Ammon's horn (tissue), 1 donor: ENCODE data around the gene CELSR1.

ENCODE experiments used
- DNase-seq: peaks from one replicate; pipeline ENCODE4 v3.0.0-alpha.2; 2016; ENCODE audit warnings: low spot score

CELSR1 gene

GRCh38 chr22:46394622-46395021 lies 142.8 kb downstream of the CELSR1 start:
- DNase-seq, result no peak

GRCh38 chr22:46393873-46394272 lies 143.5 kb downstream of the CELSR1 start:
- DNase-seq, result no peak

GRCh38 chr22:46392137-46392844 lies 145.1 kb downstream of the CELSR1 start:
- no peak for DNase-seq

- DNase-seq, result no peak
These were observed 145.8 kb downstream of the CELSR1 start for GRCh38 chr22:46391486-46392136.

GRCh38 chr22:46390652-46391301 lies 146.6 kb downstream of the CELSR1 start:
- DNase-seq, result peak; percentile 52

GRCh38 chr22:46390105-46390651 lies 147.2 kb downstream of the CELSR1 start:
- no peak for DNase-seq

- DNase-seq, result no peak
These were observed 148.3 kb downstream of the CELSR1 start for GRCh38 chr22:46389081-46389480.

- DNase-seq, result no peak
These were observed 148.8 kb downstream of the CELSR1 start for GRCh38 chr22:46388647-46389046.

- DNase-seq, result no peak
These were observed 149.7 kb downstream of the CELSR1 start for GRCh38 chr22:46387748-46388147.

- DNase-seq, result no peak
These were observed 151.1 kb downstream of the CELSR1 start for GRCh38 chr22:46386312-46386711.

GRCh38 chr22:46382524-46382923 lies 154.9 kb downstream of the CELSR1 start:
- no peak for DNase-seq

- no peak for DNase-seq
These were observed 155.7 kb downstream of the CELSR1 start for GRCh38 chr22:46381731-46382130.

- no peak for DNase-seq
These were observed 156.3 kb downstream of the CELSR1 start for GRCh38 chr22:46381142-46381541.

- DNase-seq, result no peak
These were observed 156.8 kb downstream of the CELSR1 start for GRCh38 chr22:46380581-46380980.

- DNase-seq, result no peak
These were observed 157.4 kb downstream of the CELSR1 start for GRCh38 chr22:46380069-46380468.

GRCh38 chr22:46379066-46379930 lies 158.1 kb downstream of the CELSR1 start:
- DNase-seq, result no peak

GRCh38 chr22:46378426-46379065 lies 158.9 kb downstream of the CELSR1 start:
- no peak for DNase-seq

GRCh38 chr22:46377525-46378425 lies 159.6 kb downstream of the CELSR1 start:
- no peak for DNase-seq

- no peak for DNase-seq
These were observed 160.4 kb downstream of the CELSR1 start for GRCh38 chr22:46376908-46377524.

- DNase-seq, result no peak
These were observed 161.3 kb downstream of the CELSR1 start for GRCh38 chr22:46376111-46376510.
